Stimulated activated CD4-positive, alpha-beta T cell treated with anti-CD3 and anti-CD28 coated beads, Interleukin-4, amount 100 ng/mL, for 1 hour (primary cell): ENCODE results near the gene KRTAP2-1.
"Not testable (repeated sequence)": the region's sequence is repeated elsewhere in the genome, so short reads cannot be mapped to it uniquely, and the experiment has no call there.

Experiments
- DNase-seq: peaks from one replicate; pipeline ENCODE4 v3.0.0-alpha.2; 2020

The KRTAP2-1 gene

DNA sequence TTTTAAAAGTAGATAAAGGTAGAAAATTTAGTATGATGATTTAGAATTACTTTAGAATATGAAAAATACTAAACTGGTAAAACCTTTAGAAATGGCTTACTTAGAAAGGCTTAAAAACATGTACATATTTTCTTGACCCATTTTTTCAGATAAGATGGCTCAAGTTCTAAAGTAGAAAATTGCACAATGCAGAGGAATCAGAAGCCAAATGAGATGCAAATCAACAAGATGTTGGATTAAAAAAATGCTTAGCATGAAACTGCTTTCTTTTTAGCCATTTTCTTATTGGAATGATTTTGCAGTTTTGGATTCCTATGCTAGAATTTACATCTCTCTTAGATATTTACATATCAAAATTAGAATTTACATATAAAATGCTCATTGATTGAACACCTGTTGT is 36.7 kb downstream of the KRTAP2-1 start:
- no peak for DNase-seq

DNA sequence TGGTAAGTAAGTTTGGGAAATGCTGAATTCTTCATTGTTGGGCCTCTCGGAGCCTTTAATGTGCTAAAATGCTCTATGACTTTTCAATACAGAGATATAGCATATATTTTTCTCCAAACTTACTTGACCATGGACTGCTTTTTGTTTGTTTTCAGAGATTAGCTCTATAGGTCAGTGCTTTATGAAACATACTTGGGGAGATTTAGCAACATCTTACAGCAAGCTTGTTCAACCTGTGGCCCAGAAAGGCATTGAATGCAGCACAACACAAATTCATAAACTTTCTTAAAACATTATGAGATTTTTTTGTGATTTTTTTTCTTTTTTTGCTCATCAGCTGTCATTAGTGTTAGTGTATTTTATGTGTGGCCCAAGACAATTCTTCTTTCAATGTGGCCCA is 37.2 kb downstream of the KRTAP2-1 start:
- no peak for DNase-seq

DNA sequence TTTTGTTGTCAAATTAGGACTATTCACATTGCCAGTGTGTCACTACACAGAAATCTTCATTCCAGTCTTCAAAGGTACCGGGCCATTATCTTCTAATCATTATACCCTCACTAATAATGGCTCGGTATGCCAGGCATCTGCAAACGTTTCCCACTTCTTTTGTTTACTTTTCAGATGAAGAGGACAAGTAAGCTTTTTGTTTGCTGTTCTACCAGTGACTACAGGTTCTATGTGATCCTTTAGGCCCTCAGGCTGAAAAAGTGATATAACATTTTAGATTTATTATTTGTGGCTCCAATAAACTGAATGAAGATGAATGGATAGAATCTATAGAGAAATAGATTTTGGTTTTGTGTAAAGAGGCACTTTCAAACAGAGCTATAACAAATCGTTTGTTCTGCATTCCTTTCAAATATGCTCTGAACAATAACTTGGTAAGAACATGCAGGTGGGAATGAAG is 37.8 kb downstream of the KRTAP2-1 start:
- no peak for DNase-seq

DNA sequence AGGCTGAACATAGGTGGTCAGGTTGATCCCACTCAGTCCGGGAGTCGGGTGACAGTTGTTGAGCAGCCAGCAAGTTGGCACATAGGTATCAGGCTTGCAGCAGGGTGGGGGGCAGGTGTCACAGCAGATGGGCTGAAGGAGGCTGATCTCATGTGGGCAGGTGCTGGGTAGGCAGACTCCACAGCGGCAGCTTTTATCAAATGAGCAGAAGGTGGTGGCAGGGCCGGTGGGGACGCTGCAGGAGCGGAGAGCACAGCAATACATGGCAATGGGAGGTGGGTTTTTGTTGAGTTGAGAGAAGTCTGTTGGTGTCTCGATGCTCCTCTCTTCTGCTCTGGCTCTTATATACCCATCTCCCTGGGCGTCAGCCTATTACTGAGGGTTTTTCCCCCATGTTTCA is 38.3 kb downstream of the KRTAP2-1 start, which contains the start of gene KRTAP3-1:
Gene KRTAP3-1, minus strand, starts transcription at position 318 of the 400 bp plus-strand sequence. Its CDS starts 54 bp downstream, at position 264.
- DNase-seq = no peak

DNA sequence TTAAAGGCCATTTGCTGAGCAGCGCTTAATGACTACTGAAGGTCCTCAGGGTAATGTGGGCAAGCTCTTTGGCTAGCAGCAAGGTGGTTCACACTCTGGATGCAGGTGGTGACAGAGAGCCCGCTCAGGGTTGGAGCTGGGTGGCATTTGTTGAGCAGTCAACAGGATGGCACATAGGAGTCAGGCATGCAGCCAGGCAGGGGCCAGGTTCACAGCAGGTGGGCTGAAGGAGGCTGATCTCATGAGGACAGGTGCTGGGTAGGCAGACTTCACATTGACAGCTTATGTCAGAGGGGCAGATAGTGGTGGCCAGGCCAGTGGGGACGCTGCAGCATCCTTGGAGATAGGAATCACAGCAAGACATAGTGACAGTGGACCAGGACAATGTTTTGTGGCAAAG is 42.7 kb downstream of the KRTAP2-1 start:
- DNase-seq = no peak

DNA sequence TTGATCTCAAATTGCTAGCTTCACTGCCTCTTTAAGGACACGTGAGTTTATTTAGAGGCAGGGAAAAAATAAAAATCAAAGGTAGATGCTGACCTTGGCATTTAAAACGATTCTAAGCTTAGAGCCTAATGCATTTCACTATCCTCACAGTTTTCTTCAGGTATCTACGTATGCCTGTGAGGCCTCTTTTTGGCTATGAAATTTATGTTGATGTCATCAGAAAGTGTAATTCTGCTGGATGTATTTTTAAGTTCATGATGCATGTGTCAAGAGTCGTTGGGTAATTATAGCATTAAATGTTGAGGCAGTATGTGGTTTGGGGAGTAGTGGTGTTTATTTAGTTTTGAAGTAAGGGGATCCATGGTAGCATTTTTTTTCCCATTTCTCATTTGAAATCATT is 43.2 kb downstream of the KRTAP2-1 start:
- no peak for DNase-seq

DNA sequence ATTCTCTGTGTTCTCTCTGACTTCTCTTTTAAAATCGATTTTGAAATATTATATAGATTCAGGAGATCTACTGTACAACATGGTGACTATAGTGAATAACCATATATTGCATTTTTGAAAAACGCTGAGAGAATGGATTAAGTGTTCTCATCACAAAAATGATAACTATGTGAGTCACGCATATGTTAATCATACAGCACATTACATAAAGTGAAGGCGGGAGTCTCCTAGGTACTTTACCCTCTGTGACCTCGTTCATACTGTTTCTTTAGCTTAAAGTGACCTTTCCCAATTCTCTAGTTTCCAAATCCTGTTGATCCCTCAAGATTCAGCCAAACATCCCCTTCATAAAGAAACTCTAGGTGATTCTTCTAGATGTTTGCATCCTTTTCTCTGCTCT is 44.3 kb downstream of the KRTAP2-1 start:
- no peak for DNase-seq

DNA sequence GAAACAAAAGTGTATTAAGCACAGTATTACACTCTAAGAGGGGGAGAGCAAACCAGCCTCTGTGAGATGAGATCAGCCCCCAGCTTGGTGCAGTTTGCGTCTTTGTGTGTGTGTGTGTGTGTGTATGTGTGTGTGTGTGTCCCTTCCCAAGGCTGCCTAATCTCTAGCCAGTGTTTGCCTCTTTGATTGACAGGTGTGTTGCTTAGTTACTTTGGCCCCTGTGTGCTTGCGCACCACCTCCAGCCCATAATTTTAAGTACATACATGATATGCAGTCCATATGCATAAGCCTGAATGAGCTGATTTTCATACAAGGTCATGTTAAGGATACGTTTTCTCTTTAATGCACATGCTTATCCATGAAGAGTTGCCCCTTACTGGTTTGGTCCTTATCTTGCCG is 45.3 kb downstream of the KRTAP2-1 start:
- DNase-seq = no peak

DNA sequence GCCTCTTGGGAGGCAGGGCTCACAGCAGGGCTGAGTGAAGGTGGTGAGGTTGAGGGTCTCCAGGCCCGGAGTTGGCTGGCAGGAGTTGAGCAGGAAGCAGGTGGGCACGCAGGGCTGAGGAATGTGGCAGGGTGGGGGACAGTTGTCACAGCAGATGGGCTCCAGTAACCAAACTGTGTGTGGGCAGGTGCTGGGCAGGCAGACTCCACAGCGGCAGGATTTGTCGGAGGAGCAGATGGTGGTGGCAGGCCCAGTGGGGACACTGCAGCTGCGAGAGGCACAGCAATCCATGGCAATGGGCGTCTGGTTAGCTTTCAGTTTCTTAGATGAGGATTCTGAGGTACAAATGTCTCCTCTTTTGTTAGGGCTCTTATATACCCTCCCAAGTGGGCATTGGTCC is 47.6 kb downstream of the KRTAP2-1 start, which contains the start of gene KRTAP3-2:
Gene KRTAP3-2, minus strand, starts transcription at position 344 of the 400 bp plus-strand sequence. Its CDS starts 53 bp downstream, at position 291.
- not testable (repeated sequence) for DNase-seq

DNA sequence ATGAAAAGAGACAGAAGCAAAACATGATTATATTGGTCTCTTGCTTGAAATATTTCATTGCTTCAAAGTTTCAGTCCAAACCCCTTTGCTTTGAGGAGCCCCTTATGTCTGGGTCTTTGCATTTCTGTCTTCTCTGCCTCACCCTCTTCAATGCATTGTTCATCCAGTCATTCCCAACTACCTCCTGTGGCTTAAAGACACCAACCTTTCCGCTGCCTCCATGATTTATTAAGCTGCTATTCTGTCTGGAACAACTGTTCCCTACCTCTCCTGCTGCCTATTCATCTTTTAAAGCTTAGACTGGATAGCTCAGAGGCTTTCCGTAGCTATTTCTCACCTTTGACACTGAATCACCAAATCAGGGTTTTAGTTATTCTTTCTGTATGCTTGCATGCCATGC is 49.8 kb downstream of the KRTAP2-1 start:
- DNase-seq = no peak

DNA sequence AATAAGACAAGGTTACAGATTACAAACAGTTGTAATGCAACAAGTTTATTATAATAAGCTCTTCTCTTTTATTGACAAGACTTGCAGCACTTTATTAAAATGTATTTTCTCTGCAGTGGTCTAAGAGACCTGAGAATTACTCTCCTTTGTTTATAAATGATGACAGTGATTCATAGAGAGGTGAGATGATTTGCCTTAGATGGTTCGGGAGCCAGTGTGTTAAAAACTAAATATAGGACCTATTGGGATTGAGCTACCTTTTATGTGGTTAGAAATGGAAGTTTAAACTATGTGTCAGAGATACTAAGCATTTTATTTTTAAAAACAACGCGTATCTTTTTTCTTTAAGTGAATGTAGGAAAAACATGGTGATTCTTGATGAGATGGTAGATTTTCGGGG is 50.3 kb downstream of the KRTAP2-1 start:
- no peak for DNase-seq
